Skin epidermis (tissue), 12 donors: ENCODE measurements around the gene CIITA.

Experiments
- H3K27ac ChIP-seq, 21 experiments: fragments of 200-600 bp; sonication (generic) in 11 of 21; one replicate each; pipeline ENCODE4 v1.5.0; 2020; ENCODE audit warnings: mild to moderate bottlenecking in 3 of 21, inconsistent platforms in 2 of 21, moderate library complexity in 2 of 21
- H3K4me3 ChIP-seq, 7 experiments: fragments of 200-600 bp; sonication (generic) in 2 of 7; one replicate each; pipeline ENCODE4 v1.5.0; 2020; ENCODE audit warnings: inconsistent platforms in 2 of 7, mild to moderate bottlenecking in 2 of 7, moderate library complexity in 1 of 7

CIITA gene

DNA sequence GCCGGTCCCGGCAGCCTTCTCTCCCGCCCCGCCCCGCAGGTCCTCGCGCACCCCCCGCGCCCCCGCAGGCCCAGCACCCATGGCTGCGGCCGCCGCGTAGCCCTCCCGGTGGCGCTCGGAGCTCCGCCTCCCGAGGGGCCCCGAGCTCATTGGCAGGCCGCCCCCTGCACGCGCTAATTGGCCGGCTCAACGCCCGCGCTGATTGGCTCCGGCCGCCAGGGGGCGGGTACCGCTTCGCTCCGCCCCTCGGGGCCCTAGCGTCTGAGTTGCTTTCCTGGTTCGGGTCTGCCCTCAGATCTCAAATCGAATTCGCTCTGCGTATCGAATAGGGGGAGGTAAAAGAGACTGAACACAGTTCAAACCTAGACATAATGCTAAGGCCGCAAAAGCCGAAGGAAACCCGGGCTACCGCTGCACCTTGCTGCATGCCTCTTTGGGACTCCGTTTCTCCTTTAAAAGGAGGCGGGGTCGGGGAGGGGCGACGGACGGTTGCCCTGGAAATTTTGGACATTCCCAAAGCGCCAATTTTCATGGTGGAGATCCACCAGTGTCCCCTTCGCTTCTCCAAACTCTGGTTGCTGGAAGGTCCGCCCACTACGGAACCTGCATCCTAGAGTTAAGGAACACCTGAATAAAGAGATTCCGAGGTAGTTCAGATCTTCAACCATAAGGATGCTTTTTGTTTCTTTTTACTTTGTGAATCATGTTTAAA is 65.5 kb downstream of the CIITA start, which contains the start of gene DEXI:
Gene DEXI, minus strand, starts transcription at position 117 of the 712 bp plus-strand sequence. CDS start 463 bp downstream, outside the sequence.
- Histone ChIP-seq H3K4me3 (peak within 1 kb of the TSS; percentile 66 to 94 (median 79)), H3K27ac (peak within 1 kb of the TSS; percentile 61 to 94 (median 86))

GRCh38 chr16:10943064-10943353 is 66.0 kb downstream of the CIITA start:
- peak overlapping the region in 10 of 21 experiments; percentile 66 to 93 (median 86) for H3K27ac ChIP-seq
- H3K4me3 ChIP-seq = peak overlapping the region in 4 of 7 experiments; percentile 71 to 89 (median 78)

DNA sequence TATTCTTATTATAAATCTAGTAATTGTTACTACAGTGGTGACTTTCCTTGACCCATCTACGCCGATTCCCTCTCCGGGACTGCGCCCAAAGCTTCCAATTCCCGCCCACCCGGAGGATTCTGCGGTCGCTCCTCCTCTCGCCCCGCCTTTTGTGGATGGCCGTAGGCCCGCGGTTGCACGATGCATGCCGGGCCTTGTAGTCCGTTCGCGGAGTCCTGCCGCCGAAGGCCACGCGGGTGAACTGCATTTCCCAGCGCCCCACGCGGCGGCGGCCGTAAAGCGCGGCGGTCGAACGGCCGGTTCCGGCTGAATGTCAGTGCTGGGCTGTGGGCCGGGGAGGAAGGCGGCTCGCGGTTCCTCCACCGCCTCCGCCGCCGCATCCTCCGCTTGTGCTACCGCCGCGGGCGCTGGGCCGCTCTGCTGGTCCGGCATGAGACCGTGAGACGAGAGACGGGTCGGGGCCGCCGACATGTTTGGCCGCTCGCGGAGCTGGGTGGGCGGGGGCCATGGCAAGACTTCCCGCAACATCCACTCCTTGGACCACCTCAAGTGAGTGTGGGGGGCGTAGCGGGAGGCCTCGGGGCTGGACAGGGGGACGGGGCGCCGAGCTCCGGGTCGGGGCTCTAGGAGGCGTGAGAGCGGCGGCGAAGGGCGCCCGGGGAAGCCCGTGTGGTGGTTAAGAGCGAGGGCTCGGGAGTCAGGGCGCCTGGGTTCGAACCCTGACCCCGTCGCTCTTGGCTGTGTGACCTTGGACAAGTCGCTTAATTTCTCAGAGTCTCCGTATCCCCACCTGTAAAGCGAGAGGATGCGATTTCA is 67.5 kb downstream of the CIITA start, which contains the start of gene CLEC16A:
Gene CLEC16A, plus strand, starts transcription at position 316 of the 816 bp plus-strand sequence. Its CDS starts 154 bp downstream, at position 470.
- Histone ChIP-seq H3K27ac (peak within 1 kb of the TSS; percentile 27 to 94 (median 83)), H3K4me3 (peak within 1 kb of the TSS; percentile 60 to 99 (median 88))

DNA sequence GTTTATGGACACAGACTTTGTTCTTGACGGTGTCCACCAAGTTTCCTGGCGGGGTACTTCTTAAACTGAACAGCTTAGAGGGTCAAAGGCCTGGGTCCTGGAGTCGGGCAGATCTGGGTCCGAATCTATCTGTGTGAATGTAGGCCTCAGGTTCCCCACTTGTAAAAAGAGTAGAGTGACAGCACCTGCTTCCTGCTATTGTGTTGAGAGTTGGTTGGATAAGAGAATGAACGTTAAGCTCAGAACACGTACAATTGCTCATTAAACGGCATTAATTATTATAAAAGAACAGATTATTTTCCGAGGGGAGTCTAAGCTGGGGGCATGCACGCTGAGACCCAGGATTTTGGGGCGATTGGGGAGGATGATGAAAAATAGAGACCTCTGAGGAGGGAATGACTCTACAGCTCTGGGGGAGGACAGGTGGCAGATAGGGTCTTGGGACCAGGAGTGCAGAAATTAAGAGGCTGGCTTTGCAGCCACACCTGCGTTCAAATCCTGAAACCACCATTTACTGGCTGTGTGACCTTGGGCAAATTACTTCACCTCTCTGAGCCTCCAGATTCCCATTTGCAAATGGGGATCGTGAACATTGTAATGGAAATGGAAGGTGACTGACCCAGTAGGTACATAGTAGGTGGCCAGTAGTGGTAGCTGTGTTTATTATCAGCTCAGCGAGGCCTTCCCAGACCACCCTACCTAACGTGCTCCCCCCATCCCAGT is 68.2 kb downstream of the CIITA start:
- peak overlapping the region; percentile 27 to 94 (median 83) for H3K27ac ChIP-seq

GRCh38 chr16:10946308-10946707 is 69.3 kb downstream of the CIITA start:
- Histone ChIP-seq H3K4me3 (no peak overlapping the region), H3K27ac (peak overlapping the region in 5 of 21 experiments; percentile 9 to 83 (median 34))

More for the DNA sequence above, 68.2 kb downstream of the CIITA start:
- H3K4me3 ChIP-seq = peak overlapping the region; percentile 60 to 99 (median 88)

- H3K27ac ChIP-seq = no peak overlapping the region
- H3K4me3 ChIP-seq = no peak overlapping the region
These were observed 70.3 kb downstream of the CIITA start for GRCh38 chr16:10947211-10947787.

DNA sequence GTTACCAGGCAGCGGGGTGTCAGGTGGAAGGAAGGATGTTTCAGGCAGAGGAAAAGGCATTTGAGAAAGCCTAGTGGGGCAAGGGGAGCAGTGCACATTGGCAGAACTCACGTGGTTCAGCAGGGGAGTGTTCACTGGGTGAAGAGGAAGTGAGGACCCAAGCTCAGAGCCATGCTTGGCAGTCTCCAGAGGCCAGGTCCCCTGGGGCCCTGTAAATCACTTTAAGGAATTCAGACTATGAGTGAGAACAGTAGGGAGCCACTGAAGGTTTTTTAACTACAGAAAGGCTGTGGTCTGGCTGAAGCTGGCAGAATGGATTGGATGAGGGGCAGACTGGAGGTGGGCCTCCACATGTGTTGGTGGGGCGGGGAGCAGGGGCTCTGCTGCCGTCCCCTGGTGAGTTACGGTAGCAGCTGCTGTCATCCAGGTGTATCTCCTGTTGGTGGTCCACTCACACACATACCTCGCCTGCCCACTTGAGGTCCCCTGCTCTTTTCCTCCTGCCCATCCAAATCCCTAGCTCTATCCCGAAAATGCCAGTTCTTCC is 72.5 kb downstream of the CIITA start:
- Histone ChIP-seq H3K4me3 (no peak overlapping the region), H3K27ac (peak overlapping the region in 5 of 21 experiments; percentile 11 to 49 (median 27))

DNA sequence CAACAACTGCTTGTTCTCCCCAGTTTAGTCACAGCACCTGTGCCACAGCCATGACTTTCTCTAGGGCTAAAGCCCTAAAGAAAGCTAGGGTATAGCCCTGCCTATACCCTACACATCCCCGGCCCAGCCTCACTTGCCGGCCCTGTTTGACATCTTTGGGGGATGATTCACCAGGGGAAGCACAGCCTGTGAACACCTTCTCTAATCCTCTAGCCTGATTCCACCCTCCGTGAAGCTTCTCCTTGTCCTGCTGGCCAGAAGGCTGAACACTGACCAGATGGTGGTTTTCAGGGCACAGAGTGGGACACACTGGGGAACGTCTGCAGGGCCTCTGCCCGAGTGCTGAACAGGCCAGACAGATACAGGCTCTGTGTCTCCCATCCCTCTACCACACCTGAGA is 73.4 kb downstream of the CIITA start:
- peak overlapping the region in 7 of 21 experiments; percentile 4 to 49 (median 18) for H3K27ac ChIP-seq
- no peak overlapping the region for H3K4me3 ChIP-seq

GRCh38 chr16:10951026-10951425 is 74.0 kb downstream of the CIITA start:
- Histone ChIP-seq H3K27ac (peak overlapping the region in 1 of 21 experiments; percentile 4), H3K4me3 (no peak overlapping the region)

GRCh38 chr16:10954903-10955302 is 77.9 kb downstream of the CIITA start:
- Histone ChIP-seq H3K4me3 (no peak overlapping the region), H3K27ac (no peak overlapping the region)

DNA sequence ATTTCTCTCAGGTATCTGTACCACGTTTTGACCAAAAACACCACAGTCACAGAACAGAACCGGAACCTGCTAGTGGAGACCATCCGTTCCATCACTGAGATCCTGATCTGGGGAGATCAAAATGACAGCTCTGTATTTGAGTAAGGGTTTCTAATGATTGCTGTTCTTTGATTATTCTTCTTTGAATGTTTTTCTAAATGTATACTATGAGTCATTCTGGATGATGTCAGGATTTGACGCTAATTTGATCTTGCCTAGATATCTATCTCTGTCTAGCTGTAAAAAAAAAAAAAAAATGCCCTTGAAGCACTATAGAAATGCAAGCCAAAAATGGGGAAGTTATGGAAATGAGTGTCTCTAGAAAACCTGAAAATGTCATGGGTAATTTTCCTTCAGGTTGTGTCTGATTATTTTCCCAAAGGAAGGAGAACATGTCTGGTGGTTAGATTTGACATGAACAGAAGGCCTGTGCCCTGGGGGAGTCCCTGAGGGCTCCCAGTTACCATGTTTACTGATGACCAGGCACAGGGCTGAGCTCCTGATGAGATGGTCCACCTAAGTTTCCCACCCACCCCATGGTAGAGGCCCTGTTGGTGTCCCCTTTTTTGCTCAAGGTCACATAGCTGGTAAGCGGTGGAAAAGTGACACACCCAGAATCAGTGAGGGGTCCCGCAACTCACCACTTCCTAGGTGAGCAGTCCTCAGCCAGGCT is 80.9 kb downstream of the CIITA start:
- Histone ChIP-seq H3K27ac (peak overlapping the region in 7 of 21 experiments; percentile 3 to 72 (median 24)), H3K4me3 (no peak overlapping the region)

DNA sequence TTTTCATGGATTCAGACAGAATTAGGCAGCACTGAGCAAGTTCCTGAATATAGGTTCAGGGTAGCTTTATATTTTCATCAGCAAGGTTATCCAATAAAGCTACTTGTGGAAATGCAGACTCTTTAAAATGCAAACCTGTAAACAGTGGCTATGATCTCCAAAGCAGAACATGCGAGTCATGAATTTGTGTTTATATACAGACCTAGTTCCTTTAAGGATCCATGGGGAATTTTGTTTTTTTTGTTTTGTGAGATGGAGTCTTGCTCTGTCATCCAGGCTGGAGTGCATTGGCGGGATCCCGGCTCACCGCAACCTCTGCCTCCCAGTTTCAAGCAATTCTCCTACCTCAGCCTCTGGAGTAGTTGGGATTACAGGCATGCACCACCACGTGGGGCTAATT is 82.2 kb downstream of the CIITA start:
- no peak overlapping the region for H3K27ac ChIP-seq
- H3K4me3 ChIP-seq = no peak overlapping the region

GRCh38 chr16:10961231-10961630 is 84.2 kb downstream of the CIITA start:
- H3K27ac ChIP-seq = peak overlapping the region in 5 of 21 experiments; percentile 11 to 50 (median 44)
- no peak overlapping the region for H3K4me3 ChIP-seq

GRCh38 chr16:10964039-10964890 is 87.3 kb downstream of the CIITA start:
- peak overlapping the region in 5 of 21 experiments; percentile 10 to 42 (median 26) for H3K27ac ChIP-seq
- no peak overlapping the region for H3K4me3 ChIP-seq

GRCh38 chr16:10964891-10965326 is 87.9 kb downstream of the CIITA start:
- no peak overlapping the region for H3K27ac ChIP-seq
- H3K4me3 ChIP-seq = no peak overlapping the region

GRCh38 chr16:10965440-10966061 is 88.5 kb downstream of the CIITA start:
- Histone ChIP-seq H3K4me3 (no peak overlapping the region), H3K27ac (no peak overlapping the region)

DNA sequence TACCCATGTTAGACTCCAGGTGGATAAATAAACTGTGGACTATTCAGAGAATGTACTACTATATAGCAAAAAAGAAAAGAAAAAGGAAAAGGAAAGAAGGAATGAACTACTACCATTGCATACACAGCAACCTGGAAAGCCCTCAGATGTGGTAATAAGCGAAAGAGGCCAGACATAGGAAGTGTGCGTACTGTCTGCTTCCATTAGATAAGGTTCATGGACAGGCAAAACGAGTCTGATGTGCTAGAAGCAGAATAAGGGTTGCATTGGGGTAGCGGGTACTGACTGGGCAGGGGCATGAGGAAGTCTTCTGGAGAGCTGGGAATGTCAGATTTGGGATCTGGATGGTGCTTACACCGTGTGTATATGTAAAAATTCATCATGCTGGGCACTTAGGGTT is 89.1 kb downstream of the CIITA start:
- no peak overlapping the region for H3K27ac ChIP-seq
- no peak overlapping the region for H3K4me3 ChIP-seq
